Stomach (tissue), 9 donors: Measurements from ENCODE around the gene CNTN5. TPM values are rescaled to one million over a fixed set of nuclear protein-coding genes. Genes with fewer than 3 reads are reported as not detected.
"Not testable (repeated sequence)": the region's sequence is repeated elsewhere in the genome, so short reads cannot be mapped to it uniquely, and the experiment has no call there.

ENCODE experiments used
- DNase-seq, 2 donors: peaks; one replicate each; pipeline versions ENCODE4 v3.0.0 to v3.0.0-alpha.2; 2013 to 2019
- H3K27ac ChIP-seq, 5 donors: fragments of 200-600 bp in 4 of 5; sonication (generic) in 4 of 5; one replicate each; pipeline ENCODE4 v1.5.1; 2013 to 2019; ENCODE audit warnings: mild to moderate bottlenecking in 1 of 5, moderate library complexity in 1 of 5
- H3K27me3 ChIP-seq, 3 donors: fragments of 200-600 bp; sonication (generic); one replicate each; pipeline ENCODE4 v1.5.1; 2017 to 2019; ENCODE audit warnings: mixed run types in 1 of 3
- H3K36me3 ChIP-seq, 4 donors: fragments of 200-600 bp; sonication (generic); 1 replicate in 3 of 4; 2 replicates in 1 of 4; pipeline ENCODE4 v1.5.1; 2016 to 2019
- H3K4me1 ChIP-seq, 4 donors: fragments of 200-600 bp; sonication (generic); one replicate each; pipeline ENCODE4 v1.5.1; 2016 to 2019
- H3K4me3 ChIP-seq, 4 donors: fragments of 200-600 bp; sonication (generic) in 3 of 4; one replicate each; pipeline ENCODE4 v1.5.1; 2016 to 2019; ENCODE audit warnings: mild to moderate bottlenecking in 1 of 4
- H3K9me3 ChIP-seq, 4 donors: fragments of 200-600 bp; sonication (generic); one replicate each; pipeline ENCODE4 v1.5.1; 2016 to 2019
- CTCF ChIP-seq, 7 experiments: fragments of 450-650 bp in 4 of 7; fragments of 200-600 bp in 3 of 7; sonication (generic) in 3 of 7; IDR thresholded peaks; one replicate each; pipeline ENCODE4 v1.5.1; 2016 to 2019; ENCODE audit warnings: antibody characterized with exemption in 7 of 7, control low read depth in 2 of 7, mild to moderate bottlenecking in 1 of 7
- EP300 ChIP-seq: sonication (generic); formaldehyde crosslinking; IDR thresholded peaks from one replicate; pipeline ENCODE4 v1.6.1; 2017; ENCODE audit warnings: antibody characterized with exemption
- POLR2A ChIP-seq, 4 donors: fragments of 450-650 bp; IDR thresholded peaks; one replicate each; pipeline ENCODE4 v1.6.1; 2016; ENCODE audit warnings: antibody characterized with exemption in 4 of 4, control low read depth in 2 of 4, mild to moderate bottlenecking in 1 of 4, moderate library complexity in 1 of 4
- POLR2AphosphoS5 ChIP-seq, 3 donors: sonication (generic); formaldehyde crosslinking; IDR thresholded peaks; one replicate each; pipeline ENCODE4 v1.6.1; 2016; ENCODE audit warnings: antibody characterized with exemption in 3 of 3
- WGBS, 5 donors: extraction: QIAGEN DNeasy Blood & Tissue Kit in 3 of 5; methylation state at CpG; one replicate each; pipeline versions ENCODE4 v1.1.5 to v1.1.7; 2013 to 2018; 5-methylcytosine and 5-hydroxymethylcytosine counted together
- intact Hi-C: fragments of 100-400 bp; cut with DNase I; formaldehyde crosslinking; loops from one replicate; pipeline ENCODE4 v1.15.1; 2023; ENCODE audit warnings: low total_unique reads
- polyA plus RNA-seq, 3 donors: library from polyadenylated mRNA; stranded (reverse); fragments of 200-250 nt; gene quantifications; one replicate each; pipeline ENCODE4 v1.2.3, GENCODE V29; 2013
- total RNA-seq, 5 donors: library from RNA; depleted of rRNA; stranded (reverse); fragments of >200 nt; gene quantifications; one replicate each; pipeline versions ENCODE4 v1.1.0 to v1.2.3, GENCODE V29; 2014 to 2016
- donor health status: healthy with polysubstance abuse.
- donor health status: Bipolar disorder and iron deficiency.
- donor health status: healthy.

CNTN5 gene
- total and polyA plus RNA-seq, 8 donors, result 0.05 to 9.9 TPM; not detected in 6

GRCh38 chr11:99814738-99815137 lies 794.0 kb downstream of the CNTN5 start:
- Histone ChIP-seq H3K9me3 (no peaks in the 10 kb centered on the region), H3K4me3 (no peak overlapping the region), H3K27me3 (no peaks in the 10 kb centered on the region), H3K4me1 (no peaks in the 10 kb centered on the region), H3K27ac (no peak overlapping the region), H3K36me3 (no peaks in the 10 kb centered on the region)
- intact Hi-C loops, result no loop called here
- WGBS, 5 donors, result 63 to 70% (median 63%) methylated on average over 5 of the region's 5 CpGs
- no peak for DNase-seq
- TF ChIP-seq CTCF (IDR thresholded peaks at IDR 0.05) (no peak), EP300 (no peak), POLR2A (IDR thresholded peaks at IDR 0.05) (no peak), POLR2AphosphoS5 (IDR thresholded peaks at IDR 0.05) (no peak)

GRCh38 chr11:99818991-99819390 lies 798.2 kb downstream of the CNTN5 start:
- H3K27ac ChIP-seq, result no peak overlapping the region
- H3K9me3 ChIP-seq, result no peaks in the 10 kb centered on the region
- H3K36me3 ChIP-seq, result no peaks in the 10 kb centered on the region
- H3K4me1 ChIP-seq, result no peaks in the 10 kb centered on the region
- intact Hi-C loops, result no loop called here
- no peaks in the 10 kb centered on the region for H3K27me3 ChIP-seq
- TF ChIP-seq CTCF (IDR thresholded peaks at IDR 0.05) (no peak), POLR2AphosphoS5 (IDR thresholded peaks at IDR 0.05) (no peak), POLR2A (IDR thresholded peaks at IDR 0.05) (no peak), EP300 (no peak)
- DNase-seq, result no peak
- H3K4me3 ChIP-seq, result no peak overlapping the region

DNA sequence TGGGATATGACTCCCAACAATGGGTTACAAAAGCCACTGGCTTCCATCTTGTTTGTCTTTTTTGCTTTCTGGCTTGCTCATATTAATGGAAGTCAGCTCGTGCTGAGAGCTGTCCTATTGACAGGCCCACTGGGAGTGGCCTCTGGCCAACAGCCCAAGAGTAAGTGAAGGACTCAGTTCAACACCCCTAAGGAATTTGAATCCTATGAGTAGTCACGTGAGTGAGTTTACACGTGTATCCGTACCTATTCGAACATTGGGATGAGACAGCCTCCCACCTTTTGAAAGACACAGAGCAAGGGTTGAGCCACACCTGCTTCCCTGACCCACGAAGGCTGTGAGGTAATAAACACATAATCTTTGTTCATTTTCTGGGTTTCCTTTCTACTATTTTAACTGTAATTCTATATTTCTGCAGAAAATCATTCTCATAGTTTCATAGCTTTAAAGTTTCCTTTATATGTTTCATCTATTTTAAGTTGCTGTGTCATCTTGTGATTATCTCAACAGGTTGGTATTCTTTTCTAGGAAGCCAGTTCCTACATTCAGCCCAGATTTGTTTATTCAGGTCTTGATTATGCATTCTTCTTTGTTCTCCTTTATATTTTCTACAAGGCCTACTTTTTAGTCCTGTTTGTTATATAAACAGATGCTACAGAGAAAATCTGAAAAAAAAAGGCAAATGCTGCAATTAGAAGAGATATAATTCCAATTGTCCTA lies 802.3 kb downstream of the CNTN5 start:
- no peak overlapping the region for H3K27ac ChIP-seq
- DNase-seq, result no peak
- 67 to 77% (median 71%) methylated on average over 6 of the region's 6 CpGs for WGBS, 5 donors
- no peak for TF ChIP-seq CTCF (IDR thresholded peaks at IDR 0.05)
- no peak for TF ChIP-seq POLR2A (IDR thresholded peaks at IDR 0.05)
- no peak for TF ChIP-seq POLR2AphosphoS5 (IDR thresholded peaks at IDR 0.05)
- TF ChIP-seq EP300, result no peak
- no peak overlapping the region for H3K4me3 ChIP-seq
- intact Hi-C loops, result no loop called here
- no peaks in the 10 kb centered on the region for H3K36me3 ChIP-seq
- no peaks in the 10 kb centered on the region for H3K9me3 ChIP-seq
- no peaks in the 10 kb centered on the region for H3K27me3 ChIP-seq
- no peaks in the 10 kb centered on the region for H3K4me1 ChIP-seq

GRCh38 chr11:99836739-99837138 lies 816.0 kb downstream of the CNTN5 start:
- intact Hi-C loops, H3K9me3 ChIP-seq, H3K4me1 ChIP-seq, H3K27ac ChIP-seq, H3K4me3 ChIP-seq, H3K36me3 ChIP-seq, DNase-seq, H3K27me3 ChIP-seq: not testable (repeated sequence)

GRCh38 chr11:99841885-99842284 lies 821.1 kb downstream of the CNTN5 start:
- Histone ChIP-seq H3K4me1 (no peaks in the 10 kb centered on the region), H3K9me3 (no peaks in the 10 kb centered on the region), H3K36me3 (no peaks in the 10 kb centered on the region), H3K4me3 (no peak overlapping the region), H3K27ac (no peak overlapping the region), H3K27me3 (no peaks in the 10 kb centered on the region)
- intact Hi-C loops, result no loop called here
- WGBS, 5 donors, result 71 to 83% (median 79%) methylated on average over 7 of the region's 7 CpGs
- DNase-seq, result no peak
- no peak for TF ChIP-seq POLR2AphosphoS5 (IDR thresholded peaks at IDR 0.05)
- TF ChIP-seq POLR2A (IDR thresholded peaks at IDR 0.05), result no peak
- no peak for TF ChIP-seq EP300
- TF ChIP-seq CTCF (IDR thresholded peaks at IDR 0.05), result no peak
